ENCODE measurements around the gene ANO9.
"Not testable (repeated sequence)": the region's sequence is repeated elsewhere in the genome, so short reads cannot be mapped to it uniquely, and the experiment has no call there.

The ANO9 gene

GRCh38 chr11:415640-416041 lies 26.2 kb downstream of the ANO9 start:
- no peak overlapping the region for H3K4me3 ChIP-seq (replicated peaks; ENCODE audit: low read depth, low read length)
- DNase-seq (ENCODE audit: extremely low read depth, low read depth), result no peak
- no peak for TF ChIP-seq CTCF (IDR thresholded peaks at IDR 0.05; ENCODE audit: low read depth, low read length, missing control alignments)

- no peak for DNase-seq (ENCODE audit: extremely low read depth, low read depth)
- no peak for TF ChIP-seq CTCF (IDR thresholded peaks at IDR 0.05; ENCODE audit: low read depth, low read length, missing control alignments)
- no peak overlapping the region for H3K4me3 ChIP-seq (replicated peaks; ENCODE audit: low read depth, low read length)
Observed at GRCh38 chr11:414318-414857, 27.4 kb downstream of the ANO9 start.

GRCh38 chr11:413120-414081 lies 28.4 kb downstream of the ANO9 start:
- TF ChIP-seq CTCF (IDR thresholded peaks at IDR 0.05; ENCODE audit: low read depth, low read length, missing control alignments), result no peak
- H3K4me3 ChIP-seq (replicated peaks; ENCODE audit: low read depth, low read length), result no peak overlapping the region
- DNase-seq (ENCODE audit: extremely low read depth, low read depth), result no peak

- DNase-seq (ENCODE audit: extremely low read depth, low read depth), result no peak
- no peak overlapping the region for H3K4me3 ChIP-seq (replicated peaks; ENCODE audit: low read depth, low read length)
- no peak for TF ChIP-seq CTCF (IDR thresholded peaks at IDR 0.05; ENCODE audit: low read depth, low read length, missing control alignments)
Observed at GRCh38 chr11:412641-413119, 29.1 kb downstream of the ANO9 start.

GRCh38 chr11:411520-411919 lies 30.3 kb downstream of the ANO9 start:
- not testable (repeated sequence) for H3K4me3 ChIP-seq (replicated peaks; ENCODE audit: low read depth, low read length); DNase-seq (ENCODE audit: extremely low read depth, low read depth)

- H3K4me3 ChIP-seq (replicated peaks; ENCODE audit: low read depth, low read length), result not testable (repeated sequence)
Observed at GRCh38 chr11:410711-411110, 31.1 kb downstream of the ANO9 start.

GRCh38 chr11:409600-410483 lies 32.0 kb downstream of the ANO9 start:
- TF ChIP-seq CTCF (IDR thresholded peaks at IDR 0.05; ENCODE audit: low read depth, low read length, missing control alignments), result no peak
- DNase-seq (ENCODE audit: extremely low read depth, low read depth), result no peak
- H3K4me3 ChIP-seq (replicated peaks; ENCODE audit: low read depth, low read length), result no peak overlapping the region

More at GRCh38 chr11:410711-411110, 31.1 kb downstream of the ANO9 start:
- DNase-seq (ENCODE audit: extremely low read depth, low read depth), result not testable (repeated sequence)

All from HFF-Myc (cell line).